Measurements from ENCODE around the gene CHCHD3.

- TF ChIP-seq SMARCB1 (IDR thresholded peaks at IDR 0.05; ENCODE audit: insufficient read length, low read depth) = no peak
- TF ChIP-seq POLR2A (conservative IDR thresholded peaks at IDR 0.05) = no peak
- TF ChIP-seq CHD2 (IDR thresholded peaks at IDR 0.05; ENCODE audit: low read depth, low read length) = no peak
- TF ChIP-seq HDAC6 (IDR thresholded peaks at IDR 0.05; ENCODE audit: low read depth, low read length) = no peak
- TF ChIP-seq, protein P1, sequence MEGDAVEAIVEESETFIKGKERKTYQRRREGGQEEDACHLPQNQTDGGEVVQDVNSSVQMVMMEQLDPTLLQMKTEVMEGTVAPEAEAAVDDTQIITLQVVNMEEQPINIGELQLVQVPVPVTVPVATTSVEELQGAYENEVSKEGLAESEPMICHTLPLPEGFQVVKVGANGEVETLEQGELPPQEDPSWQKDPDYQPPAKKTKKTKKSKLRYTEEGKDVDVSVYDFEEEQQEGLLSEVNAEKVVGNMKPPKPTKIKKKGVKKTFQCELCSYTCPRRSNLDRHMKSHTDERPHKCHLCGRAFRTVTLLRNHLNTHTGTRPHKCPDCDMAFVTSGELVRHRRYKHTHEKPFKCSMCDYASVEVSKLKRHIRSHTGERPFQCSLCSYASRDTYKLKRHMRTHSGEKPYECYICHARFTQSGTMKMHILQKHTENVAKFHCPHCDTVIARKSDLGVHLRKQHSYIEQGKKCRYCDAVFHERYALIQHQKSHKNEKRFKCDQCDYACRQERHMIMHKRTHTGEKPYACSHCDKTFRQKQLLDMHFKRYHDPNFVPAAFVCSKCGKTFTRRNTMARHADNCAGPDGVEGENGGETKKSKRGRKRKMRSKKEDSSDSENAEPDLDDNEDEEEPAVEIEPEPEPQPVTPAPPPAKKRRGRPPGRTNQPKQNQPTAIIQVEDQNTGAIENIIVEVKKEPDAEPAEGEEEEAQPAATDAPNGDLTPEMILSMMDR (IDR thresholded peaks at IDR 0.05 in 2 of 3, conservative IDR thresholded peaks at IDR 0.05 in 1 of 3; ENCODE audit: insufficient read depth in 2 of 3, low read depth in 1 of 3, low read length in 3 of 3) = no peak
- no peak for TF ChIP-seq E2F1 (CRISPR knock-in tag; IDR thresholded peaks at IDR 0.05)
Measured at GRCh38 chr7:132969520-132969919, 112.4 kb downstream of the CHCHD3 start.

Data from K562 (cell line).